HepG2 (cell line): ENCODE data around the gene TSC22D4. TPM values are rescaled to one million over a fixed set of nuclear protein-coding genes. Genes with fewer than 3 reads are reported as not detected.

ENCODE experiments used
- BATF2 ChIP-seq: sonication (generic); formaldehyde crosslinking; IDR thresholded peaks from 2 replicates; pipeline ENCODE4 v1.8.0; 2022; ENCODE audit warnings: mild to moderate bottlenecking, missing genetic modification reagents, moderate library complexity
- CTCF ChIP-seq: sonication (generic); formaldehyde crosslinking; IDR thresholded peaks from 2 replicates; pipeline ENCODE4 v1.5.0; 2020; ENCODE audit warnings: mild to moderate bottlenecking, missing genetic modification reagents, moderate library complexity
- HBP1 ChIP-seq: IDR thresholded peaks from 2 replicates; pipeline ENCODE4 v1.6.1; 2016; ENCODE audit warnings: low read depth, control low read depth
- HINFP ChIP-seq: sonication (generic); formaldehyde crosslinking; IDR thresholded peaks from 2 replicates; pipeline ENCODE4 v1.4.0; 2020; ENCODE audit warnings: low read depth, mild to moderate bottlenecking, missing genetic modification reagents
- JDP2 ChIP-seq: sonication (generic); formaldehyde crosslinking; IDR thresholded peaks from 2 replicates; pipeline ENCODE4 v1.8.1; 2022; ENCODE audit warnings: missing genetic modification reagents, borderline replicate concordance
- MTF1 ChIP-seq: sonication (generic); formaldehyde crosslinking; IDR thresholded peaks from 2 replicates; pipeline ENCODE4 v1.5.0; 2020; ENCODE audit warnings: missing genetic modification reagents
- RARG ChIP-seq: sonication (generic); formaldehyde crosslinking; IDR thresholded peaks from 2 replicates; pipeline ENCODE4 v1.4.0; 2020; ENCODE audit warnings: low read depth, mild to moderate bottlenecking, missing genetic modification reagents
- RNF2 ChIP-seq: fragments of 450-650 bp; conservative IDR thresholded peaks from 2 replicates; pipeline ENCODE4 v1.6.1; 2016; ENCODE audit warnings: low read depth
- ZFP36 ChIP-seq: fragments of 150-350 bp; IDR thresholded peaks from 2 replicates; pipeline ENCODE4 v1.6.1; 2018; ENCODE audit warnings: borderline replicate concordance, low read length, low read depth; ENCODE audit not compliant: partially characterized antibody
- ZFP36L1 ChIP-seq: sonication (generic); formaldehyde crosslinking; IDR thresholded peaks from 2 replicates; pipeline ENCODE4 v1.8.0; 2022; ENCODE audit warnings: mild to moderate bottlenecking, missing genetic modification reagents, moderate library complexity
- ZFP91 ChIP-seq: sonication (generic); formaldehyde crosslinking; IDR thresholded peaks from 2 replicates; pipeline ENCODE4 v1.9.0; 2022; ENCODE audit warnings: missing genetic modification reagents, mild to moderate bottlenecking, borderline replicate concordance
- ZMYM4 ChIP-seq: sonication (generic); formaldehyde crosslinking; IDR thresholded peaks from 2 replicates; pipeline ENCODE4 v1.8.1; 2023; ENCODE audit warnings: mild to moderate bottlenecking, missing genetic modification reagents
- ZNF18 ChIP-seq: sonication (generic); formaldehyde crosslinking; IDR thresholded peaks from 2 replicates; pipeline ENCODE4 v1.8.0; 2022; ENCODE audit warnings: mild to moderate bottlenecking, missing genetic modification reagents; ENCODE audit not compliant: insufficient replicate concordance
- ZNF180 ChIP-seq: sonication (generic); formaldehyde crosslinking; IDR thresholded peaks from 2 replicates; pipeline ENCODE4 v1.4.0; 2020; ENCODE audit warnings: low read depth, missing genetic modification reagents, borderline replicate concordance
- ZNF34 ChIP-seq: sonication (generic); formaldehyde crosslinking; IDR thresholded peaks from 2 replicates; pipeline ENCODE4 v1.4.0; 2020; ENCODE audit warnings: mild to moderate bottlenecking, missing genetic modification reagents, borderline replicate concordance
- ZNF691 ChIP-seq: sonication (generic); formaldehyde crosslinking; IDR thresholded peaks from 2 replicates; pipeline ENCODE4 v1.4.0; 2020; ENCODE audit warnings: missing genetic modification reagents, low read depth, mild to moderate bottlenecking, borderline replicate concordance
- ZNF776 ChIP-seq: sonication (generic); formaldehyde crosslinking; IDR thresholded peaks from 2 replicates; pipeline ENCODE4 v1.4.0; 2020; ENCODE audit warnings: mild to moderate bottlenecking, missing genetic modification reagents
- ZNF790 ChIP-seq: sonication (generic); formaldehyde crosslinking; IDR thresholded peaks from 2 replicates; pipeline ENCODE4 v1.8.0; 2022; ENCODE audit warnings: missing genetic modification reagents, mild to moderate bottlenecking, borderline replicate concordance
- polyA plus RNA-seq, 8 experiments: library from polyadenylated mRNA; depleted of rRNA in 3 of 8; stranded (reverse) in 7 of 8; unstranded in 1 of 8; fragments of >200 nt; fragmentation: Illumina TruSeq in 4 of 8; extraction: Trizol in 4 of 8; gene quantifications; 2 replicates each; pipeline versions ENCODE4 v1.2.1 to v1.2.3, GENCODE V29; 2011 to 2016; ENCODE audit warnings: low read depth in 4 of 8, missing spikeins in 1 of 8, mixed read lengths in 1 of 8; ENCODE audit not compliant: insufficient read depth in 1 of 8
- total RNA-seq, 5 experiments: library from RNA; depleted of rRNA; stranded (reverse); fragments of >200 nt; fragmentation: Illumina TruSeq; extraction: Trizol; gene quantifications; 2 replicates each; pipeline ENCODE4 v1.2.3, GENCODE V29; 2016; ENCODE audit warnings: low read depth in 1 of 5

The TSC22D4 gene
- total and polyA plus RNA-seq, 2 of the 13 experiments (the other 11 are each of a cell fraction or from before 2014, with no cell fraction given) = 7.7 to 8.7 TPM

- TF ChIP-seq ZNF18 (CRISPR knock-in tag) (no peak), ZFP36L1 (no peak), ZNF776 (CRISPR knock-in tag) (no peak), RNF2 (no peak), ZNF790 (CRISPR knock-in tag) (no peak), HINFP (CRISPR knock-in tag) (no peak), JDP2 (CRISPR knock-in tag) (no peak), ZMYM4 (CRISPR knock-in tag) (no peak), MTF1 (CRISPR knock-in tag) (no peak), RARG (CRISPR knock-in tag) (no peak), CTCF (0 out of 2 replicates have a peak, but pooled peaks have one; percentile 2), BATF2 (CRISPR knock-in tag) (no peak), ZFP91 (peak; percentile 47; the same call in 1 of the 2 replicates), ZNF691 (no peak), ZFP36 (no peak), HBP1 (CRISPR knock-in tag) (0 out of 2 replicates have a peak, but pooled peaks have one; percentile 9), ZNF34 (no peak), ZNF180 (CRISPR knock-in tag) (no peak)
These were observed 43.4 kb downstream of the TSC22D4 start (continued) for GRCh38 chr7:100435401-100436304.
